Stomach (tissue), 4 donors: ENCODE results near the gene ATP11A.

Experiments
- POLR2A ChIP-seq, 4 donors: fragments of 450-650 bp; IDR thresholded peaks; one replicate each; pipeline ENCODE4 v1.6.1; 2016; ENCODE audit warnings: antibody characterized with exemption in 4 of 4, control low read depth in 2 of 4, mild to moderate bottlenecking in 1 of 4, moderate library complexity in 1 of 4
- TF ChIP-seq, protein P1 (sequence below), 7 experiments: fragments of 450-650 bp in 4 of 7; fragments of 200-600 bp in 3 of 7; sonication (generic) in 3 of 7; IDR thresholded peaks; one replicate each; pipeline ENCODE4 v1.5.1; 2016 to 2019; ENCODE audit warnings: antibody characterized with exemption in 7 of 7, control low read depth in 2 of 7, mild to moderate bottlenecking in 1 of 7

DNA sequence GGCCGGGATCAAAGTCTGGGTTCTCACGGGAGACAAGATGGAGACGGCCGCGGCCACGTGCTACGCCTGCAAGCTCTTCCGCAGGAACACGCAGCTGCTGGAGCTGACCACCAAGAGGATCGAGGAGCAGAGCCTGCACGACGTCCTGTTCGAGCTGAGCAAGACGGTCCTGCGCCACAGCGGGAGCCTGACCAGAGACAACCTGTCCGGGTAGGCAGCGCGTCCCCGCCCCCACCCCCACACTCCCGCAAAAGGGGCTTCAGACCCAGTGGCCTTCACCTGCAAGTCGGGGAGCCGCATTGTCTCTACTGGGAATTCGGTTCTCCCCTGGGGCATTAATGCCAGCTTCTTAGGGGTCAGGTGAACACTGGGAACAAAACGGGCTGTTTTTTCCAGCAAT is 164.5 kb downstream of the ATP11A start:
- TF ChIP-seq, protein P1, sequence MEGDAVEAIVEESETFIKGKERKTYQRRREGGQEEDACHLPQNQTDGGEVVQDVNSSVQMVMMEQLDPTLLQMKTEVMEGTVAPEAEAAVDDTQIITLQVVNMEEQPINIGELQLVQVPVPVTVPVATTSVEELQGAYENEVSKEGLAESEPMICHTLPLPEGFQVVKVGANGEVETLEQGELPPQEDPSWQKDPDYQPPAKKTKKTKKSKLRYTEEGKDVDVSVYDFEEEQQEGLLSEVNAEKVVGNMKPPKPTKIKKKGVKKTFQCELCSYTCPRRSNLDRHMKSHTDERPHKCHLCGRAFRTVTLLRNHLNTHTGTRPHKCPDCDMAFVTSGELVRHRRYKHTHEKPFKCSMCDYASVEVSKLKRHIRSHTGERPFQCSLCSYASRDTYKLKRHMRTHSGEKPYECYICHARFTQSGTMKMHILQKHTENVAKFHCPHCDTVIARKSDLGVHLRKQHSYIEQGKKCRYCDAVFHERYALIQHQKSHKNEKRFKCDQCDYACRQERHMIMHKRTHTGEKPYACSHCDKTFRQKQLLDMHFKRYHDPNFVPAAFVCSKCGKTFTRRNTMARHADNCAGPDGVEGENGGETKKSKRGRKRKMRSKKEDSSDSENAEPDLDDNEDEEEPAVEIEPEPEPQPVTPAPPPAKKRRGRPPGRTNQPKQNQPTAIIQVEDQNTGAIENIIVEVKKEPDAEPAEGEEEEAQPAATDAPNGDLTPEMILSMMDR (IDR thresholded peaks at IDR 0.05): no peak
- no peak for TF ChIP-seq POLR2A (IDR thresholded peaks at IDR 0.05)
